ENCODE data around the gene CTBP2.

DNA sequence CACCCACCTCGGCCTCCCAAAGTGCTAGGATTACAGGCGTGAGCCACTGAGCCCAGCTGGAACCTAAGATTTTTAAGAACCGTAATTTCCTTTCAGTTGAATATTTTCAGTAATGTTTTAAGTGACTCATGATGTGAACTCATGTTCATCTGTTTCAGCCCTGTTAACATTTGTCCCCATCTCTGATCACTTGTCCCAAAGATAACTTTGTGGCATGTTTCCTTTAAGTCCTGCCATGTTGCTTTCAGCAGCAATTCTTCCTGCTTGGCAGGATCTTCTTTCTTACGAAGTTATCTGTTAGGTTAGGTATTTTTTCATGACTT is 199.2 kb downstream of the CTBP2 start:
- TF ChIP-seq, protein P1, sequence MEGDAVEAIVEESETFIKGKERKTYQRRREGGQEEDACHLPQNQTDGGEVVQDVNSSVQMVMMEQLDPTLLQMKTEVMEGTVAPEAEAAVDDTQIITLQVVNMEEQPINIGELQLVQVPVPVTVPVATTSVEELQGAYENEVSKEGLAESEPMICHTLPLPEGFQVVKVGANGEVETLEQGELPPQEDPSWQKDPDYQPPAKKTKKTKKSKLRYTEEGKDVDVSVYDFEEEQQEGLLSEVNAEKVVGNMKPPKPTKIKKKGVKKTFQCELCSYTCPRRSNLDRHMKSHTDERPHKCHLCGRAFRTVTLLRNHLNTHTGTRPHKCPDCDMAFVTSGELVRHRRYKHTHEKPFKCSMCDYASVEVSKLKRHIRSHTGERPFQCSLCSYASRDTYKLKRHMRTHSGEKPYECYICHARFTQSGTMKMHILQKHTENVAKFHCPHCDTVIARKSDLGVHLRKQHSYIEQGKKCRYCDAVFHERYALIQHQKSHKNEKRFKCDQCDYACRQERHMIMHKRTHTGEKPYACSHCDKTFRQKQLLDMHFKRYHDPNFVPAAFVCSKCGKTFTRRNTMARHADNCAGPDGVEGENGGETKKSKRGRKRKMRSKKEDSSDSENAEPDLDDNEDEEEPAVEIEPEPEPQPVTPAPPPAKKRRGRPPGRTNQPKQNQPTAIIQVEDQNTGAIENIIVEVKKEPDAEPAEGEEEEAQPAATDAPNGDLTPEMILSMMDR (IDR thresholded peaks at IDR 0.05): no peak
- TF ChIP-seq POLR2A (IDR thresholded peaks at IDR 0.05): no peak
